WI38 (cell line): ENCODE measurements around the gene SPATA18.

ENCODE experiments used
- H3K4me3 ChIP-seq: 2 replicates; pipeline ENCODE4 v1.5.1; 2011; ENCODE audit warnings: low read depth, mild to moderate bottlenecking, control low read depth, low read length
- TF ChIP-seq, protein P1 (sequence below): IDR thresholded peaks from 2 replicates; pipeline ENCODE4 v1.5.1; 2012; ENCODE audit warnings: low read depth, mild to moderate bottlenecking, control low read depth, low read length

SPATA18 gene, protein sequence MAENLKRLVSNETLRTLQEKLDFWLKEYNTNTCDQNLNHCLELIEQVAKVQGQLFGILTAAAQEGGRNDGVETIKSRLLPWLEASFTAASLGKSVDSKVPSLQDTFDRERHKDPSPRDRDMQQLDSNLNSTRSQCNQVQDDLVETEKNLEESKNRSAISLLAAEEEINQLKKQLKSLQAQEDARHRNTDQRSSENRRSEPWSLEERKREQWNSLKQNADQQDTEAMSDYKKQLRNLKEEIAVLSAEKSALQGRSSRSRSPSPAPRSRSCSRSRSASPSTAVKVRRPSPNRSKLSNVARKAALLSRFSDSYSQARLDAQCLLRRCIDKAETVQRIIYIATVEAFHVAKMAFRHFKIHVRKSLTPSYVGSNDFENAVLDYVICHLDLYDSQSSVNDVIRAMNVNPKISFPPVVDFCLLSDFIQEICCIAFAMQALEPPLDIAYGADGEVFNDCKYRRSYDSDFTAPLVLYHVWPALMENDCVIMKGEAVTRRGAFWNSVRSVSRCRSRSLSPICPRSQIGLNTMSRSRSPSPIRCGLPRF

DNA sequence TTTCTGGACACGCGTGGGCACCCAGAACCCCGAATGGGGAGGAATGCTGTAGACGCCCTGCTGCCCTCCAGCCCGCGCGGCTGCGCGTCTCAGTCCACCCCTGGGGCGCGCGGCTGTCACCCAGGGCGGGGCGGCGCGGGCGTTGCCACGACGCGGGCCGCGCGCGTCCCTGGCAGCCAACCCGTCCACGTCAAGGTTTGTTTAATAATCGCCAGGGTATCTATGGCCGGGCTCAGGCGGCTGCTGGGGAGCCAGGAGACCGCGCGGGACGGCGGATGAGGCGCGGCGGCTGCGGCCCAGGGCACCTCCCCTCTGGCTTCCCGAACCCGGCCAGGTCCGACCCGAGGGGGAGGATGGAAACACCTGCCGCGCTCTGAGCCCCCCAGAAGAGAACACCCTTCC is at the start of gene SPATA18:
TSS of gene SPATA18 (plus strand) at position 92 of the 402 bp plus-strand sequence. CDS start 401 bp downstream, outside the sequence.
- H3K4me3 ChIP-seq = peak within 1 kb of the TSS; percentile 62
- TF ChIP-seq, protein P1, sequence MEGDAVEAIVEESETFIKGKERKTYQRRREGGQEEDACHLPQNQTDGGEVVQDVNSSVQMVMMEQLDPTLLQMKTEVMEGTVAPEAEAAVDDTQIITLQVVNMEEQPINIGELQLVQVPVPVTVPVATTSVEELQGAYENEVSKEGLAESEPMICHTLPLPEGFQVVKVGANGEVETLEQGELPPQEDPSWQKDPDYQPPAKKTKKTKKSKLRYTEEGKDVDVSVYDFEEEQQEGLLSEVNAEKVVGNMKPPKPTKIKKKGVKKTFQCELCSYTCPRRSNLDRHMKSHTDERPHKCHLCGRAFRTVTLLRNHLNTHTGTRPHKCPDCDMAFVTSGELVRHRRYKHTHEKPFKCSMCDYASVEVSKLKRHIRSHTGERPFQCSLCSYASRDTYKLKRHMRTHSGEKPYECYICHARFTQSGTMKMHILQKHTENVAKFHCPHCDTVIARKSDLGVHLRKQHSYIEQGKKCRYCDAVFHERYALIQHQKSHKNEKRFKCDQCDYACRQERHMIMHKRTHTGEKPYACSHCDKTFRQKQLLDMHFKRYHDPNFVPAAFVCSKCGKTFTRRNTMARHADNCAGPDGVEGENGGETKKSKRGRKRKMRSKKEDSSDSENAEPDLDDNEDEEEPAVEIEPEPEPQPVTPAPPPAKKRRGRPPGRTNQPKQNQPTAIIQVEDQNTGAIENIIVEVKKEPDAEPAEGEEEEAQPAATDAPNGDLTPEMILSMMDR = no peak

DNA sequence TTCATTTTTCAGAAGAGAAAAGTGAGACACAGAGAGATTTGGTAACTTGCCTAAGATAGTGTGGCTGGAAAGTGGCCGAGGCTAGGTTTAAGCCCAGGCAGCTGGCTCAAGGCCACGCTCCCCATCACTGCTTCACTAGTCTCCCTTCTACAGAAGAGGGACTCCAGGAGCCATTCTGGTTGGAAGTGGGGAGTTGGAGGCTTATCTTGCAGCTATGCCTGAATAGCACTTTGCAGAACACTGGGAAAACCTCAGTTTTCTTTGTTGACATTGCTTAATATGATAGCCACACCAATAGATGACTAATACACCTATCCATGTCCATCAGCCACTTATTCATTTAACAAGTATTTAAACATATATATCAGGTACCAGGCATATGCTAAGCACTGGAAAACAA is 49.5 kb upstream of the SPATA18 start:
- TF ChIP-seq, protein P1 = no peak
- H3K4me3 ChIP-seq = no peak overlapping the region

DNA sequence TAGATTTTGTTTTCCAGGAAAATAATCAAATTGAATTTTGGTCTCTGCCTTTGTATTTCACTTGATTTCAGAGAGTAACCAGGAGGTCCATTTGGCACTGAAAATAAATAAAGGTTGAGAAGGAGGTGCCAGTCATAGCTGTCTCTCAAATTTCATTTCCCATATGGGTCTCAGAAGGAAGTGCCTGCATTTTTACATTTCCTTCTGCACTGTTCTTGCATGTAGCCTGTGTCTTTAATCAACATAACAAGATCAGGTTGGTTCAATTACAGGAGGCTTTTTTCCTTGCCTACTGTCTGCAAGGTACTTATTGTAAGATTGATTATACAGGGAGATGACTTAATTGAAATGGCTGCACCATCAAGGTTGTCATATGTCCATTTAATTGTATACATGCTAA is 46.7 kb upstream of the SPATA18 start:
- TF ChIP-seq, protein P1 = no peak

DNA sequence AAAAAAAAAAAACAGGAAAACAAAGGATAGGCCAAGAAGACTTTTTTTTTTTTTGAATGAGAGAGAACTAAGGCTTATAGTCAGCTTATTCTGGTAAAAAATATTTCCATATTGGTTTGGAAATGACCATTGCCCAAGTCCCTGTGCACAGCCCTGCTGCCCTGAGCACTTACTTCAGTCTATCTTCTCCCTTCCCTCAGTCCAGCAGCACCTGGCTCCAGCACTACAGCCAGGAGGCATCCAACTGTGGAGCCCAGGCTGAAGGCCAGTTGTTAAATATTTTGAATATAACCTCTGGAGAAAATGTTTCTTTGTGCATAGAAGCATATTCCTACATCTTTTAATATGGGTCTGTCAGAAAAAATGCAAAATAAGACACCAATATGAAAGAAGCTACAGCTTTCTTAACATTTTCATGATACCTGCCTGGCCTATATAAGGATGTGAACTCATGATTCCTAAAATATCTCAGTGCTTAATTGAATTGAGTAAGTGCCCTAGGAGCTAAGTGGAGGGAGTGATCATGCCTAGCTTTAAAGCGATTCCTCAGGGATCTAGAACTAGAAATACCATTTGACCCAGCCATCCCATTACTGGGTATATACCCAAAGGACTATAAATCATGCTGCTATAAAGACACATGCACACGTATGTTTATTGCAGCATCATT is 45.4 kb upstream of the SPATA18 start:
- no peak overlapping the region for H3K4me3 ChIP-seq
- TF ChIP-seq, protein P1 = no peak

More for the DNA sequence above, 46.7 kb upstream of the SPATA18 start:
- no peak overlapping the region for H3K4me3 ChIP-seq

DNA sequence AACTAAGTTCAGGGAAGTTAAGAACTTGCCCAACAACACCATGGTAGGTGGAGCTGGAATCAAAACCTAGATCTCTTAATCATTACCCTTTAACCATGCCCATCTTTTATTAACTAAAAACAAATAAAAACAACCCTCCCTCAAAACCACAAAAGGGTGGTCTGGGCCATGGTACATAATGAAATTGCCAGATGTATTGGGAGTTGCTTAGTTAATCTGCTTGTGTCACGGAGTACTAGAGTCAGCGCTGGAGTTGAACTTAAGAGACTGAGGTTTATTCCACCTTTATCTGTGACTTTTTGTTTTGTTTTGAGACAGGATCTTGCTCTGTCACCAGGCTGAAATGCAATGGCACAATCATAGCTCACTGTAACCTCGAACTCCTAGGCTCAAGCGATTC is 44.2 kb upstream of the SPATA18 start:
- H3K4me3 ChIP-seq = no peak overlapping the region
- TF ChIP-seq, protein P1 = no peak

DNA sequence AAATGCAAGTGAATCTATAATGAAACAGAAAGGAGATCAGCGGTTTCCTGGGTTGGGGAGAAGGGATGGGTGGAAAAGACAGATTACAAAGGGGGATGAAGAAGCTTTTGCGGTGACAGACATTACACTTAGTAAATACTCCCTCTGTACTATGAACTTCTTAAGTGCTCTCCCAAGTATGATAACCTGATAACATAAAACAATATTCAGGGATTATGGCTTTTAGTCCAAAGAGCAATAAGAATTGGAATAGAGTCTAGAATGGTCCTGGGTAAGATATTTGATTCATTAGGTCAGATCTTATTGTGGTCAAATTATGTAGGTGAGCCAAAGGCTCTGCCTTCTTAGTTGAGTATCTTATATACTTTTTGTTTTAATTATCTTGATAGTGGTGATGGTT is 40.1 kb upstream of the SPATA18 start:
- TF ChIP-seq, protein P1 = no peak
- no peak overlapping the region for H3K4me3 ChIP-seq

DNA sequence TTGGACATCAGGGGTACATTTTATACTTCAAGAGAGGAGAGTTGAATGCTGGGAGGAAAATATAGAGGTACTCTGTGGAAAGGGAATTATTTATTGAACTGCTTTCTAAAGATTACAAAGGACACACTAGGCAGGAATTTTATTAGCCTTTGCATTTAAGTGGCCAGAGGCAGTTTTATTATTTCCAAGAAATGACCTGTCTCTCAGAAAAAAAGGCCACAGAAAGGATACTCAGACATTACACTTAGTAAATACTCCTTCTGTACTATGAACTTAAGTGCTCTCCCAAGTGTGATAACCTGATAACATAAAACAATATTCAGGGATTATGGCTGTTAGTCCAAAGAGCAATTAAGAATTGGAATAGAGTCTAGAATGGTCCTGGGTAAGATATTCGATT is 38.5 kb upstream of the SPATA18 start:
- TF ChIP-seq, protein P1 = no peak
- H3K4me3 ChIP-seq = no peak overlapping the region
